ENCODE measurements around the gene CFAP92.

The CFAP92 gene

GRCh38 chr3:129036222-129037092, 42.6 kb upstream of the CFAP92 start:
- no peak for DNase-seq (ENCODE audit: low spot score)
- TF ChIP-seq CTCF (IDR thresholded peaks at IDR 0.05; ENCODE audit: extremely low read depth, missing control alignments), result no peak

DNA sequence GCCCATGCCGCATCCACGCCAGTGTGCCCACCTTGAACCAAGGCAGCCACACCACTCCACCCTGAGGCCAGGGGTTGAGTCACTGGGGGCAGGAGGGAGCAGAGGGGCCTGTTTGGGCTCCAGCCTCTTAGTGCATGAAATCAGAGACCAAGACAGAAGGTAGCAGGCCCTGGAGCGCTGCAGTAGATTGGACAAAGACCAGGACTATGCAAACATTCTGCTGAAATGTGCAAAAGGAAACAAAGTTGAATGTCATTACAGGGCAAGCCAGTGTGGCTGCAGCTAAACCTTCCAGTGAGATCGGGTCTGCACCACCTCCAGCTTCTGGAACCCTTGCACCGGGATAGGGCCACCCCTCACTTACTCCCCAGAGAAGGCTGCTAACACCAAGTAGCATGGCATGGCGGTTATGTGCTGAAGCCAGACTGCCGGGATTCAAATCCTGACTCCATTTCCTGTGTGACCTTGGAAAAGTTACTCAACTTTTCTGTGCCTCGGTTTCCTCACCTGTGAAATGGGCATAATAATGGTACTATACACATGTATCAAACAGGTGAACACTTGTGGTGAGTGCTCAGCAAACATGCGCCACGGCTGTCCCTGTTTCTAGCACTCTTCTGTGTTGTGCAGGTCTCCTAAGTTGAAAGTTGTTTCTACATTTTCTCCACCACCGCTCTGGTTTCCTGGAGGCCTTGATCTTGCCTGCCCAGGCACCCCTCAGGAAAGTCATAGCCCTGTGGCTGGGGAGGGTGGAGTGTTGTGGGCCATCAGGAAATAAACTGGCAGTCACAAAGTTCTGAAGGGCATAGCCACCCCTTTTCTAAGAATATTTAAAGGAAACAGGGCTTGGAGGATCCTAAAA, 41.7 kb upstream of the CFAP92 start:
- DNase-seq (ENCODE audit: low spot score), result no peak
- no peak for TF ChIP-seq CTCF (IDR thresholded peaks at IDR 0.05; ENCODE audit: extremely low read depth, missing control alignments)

GRCh38 chr3:129034642-129035041, 40.8 kb upstream of the CFAP92 start:
- DNase-seq (ENCODE audit: low spot score), result no peak
- TF ChIP-seq CTCF (IDR thresholded peaks at IDR 0.05; ENCODE audit: extremely low read depth, missing control alignments), result no peak

GRCh38 chr3:129033633-129034321, 39.9 kb upstream of the CFAP92 start:
- no peak for DNase-seq (ENCODE audit: low spot score)
- TF ChIP-seq CTCF (IDR thresholded peaks at IDR 0.05; ENCODE audit: extremely low read depth, missing control alignments), result no peak

GRCh38 chr3:129033151-129033550, 39.3 kb upstream of the CFAP92 start:
- TF ChIP-seq CTCF (IDR thresholded peaks at IDR 0.05; ENCODE audit: extremely low read depth, missing control alignments), result no peak
- DNase-seq (ENCODE audit: low spot score), result no peak

- TF ChIP-seq CTCF (IDR thresholded peaks at IDR 0.05; ENCODE audit: extremely low read depth, missing control alignments), result no peak
- DNase-seq (ENCODE audit: low spot score), result no peak
These were observed 38.8 kb upstream of the CFAP92 start for GRCh38 chr3:129032716-129033115.
